DMS153 (cell line): ENCODE data around the gene PSD4.

ENCODE experiments used
- DNase-seq: peaks from one replicate; lab custom pipeline; 2025; lab: John Stamatoyannopoulos, UW

PSD4 gene

GRCh38 chr2:113167962-113168340, 5.8 kb upstream of the PSD4 start:
- no peak for DNase-seq

- DNase-seq: no peak
Observed at GRCh38 chr2:113169002-113169530, 4.7 kb upstream of the PSD4 start.

GRCh38 chr2:113169586-113169985, 4.2 kb upstream of the PSD4 start:
- no peak for DNase-seq

GRCh38 chr2:113171334-113172075, 2.3 kb upstream of the PSD4 start:
- DNase-seq: no peak

GRCh38 chr2:113172721-113173541, 840 bp upstream of the PSD4 start:
- DNase-seq: no peak

- DNase-seq: no peak
Observed at GRCh38 chr2:113174376-113174750, 592 bp downstream of the PSD4 start.

- no peak for DNase-seq
Observed at GRCh38 chr2:113175042-113175628, 1.4 kb downstream of the PSD4 start.

- DNase-seq: no peak
Observed at GRCh38 chr2:113175736-113176695, 2.2 kb downstream of the PSD4 start.

GRCh38 chr2:113176696-113177355, 3.1 kb downstream of the PSD4 start:
- no peak for DNase-seq

GRCh38 chr2:113178069-113178746, 4.4 kb downstream of the PSD4 start:
- no peak for DNase-seq

GRCh38 chr2:113178891-113179290, 5.1 kb downstream of the PSD4 start:
- DNase-seq: no peak

- no peak for DNase-seq
Observed at GRCh38 chr2:113179446-113180045, 5.8 kb downstream of the PSD4 start.

GRCh38 chr2:113180131-113180946, 6.6 kb downstream of the PSD4 start:
- no peak for DNase-seq

GRCh38 chr2:113181258-113182051, 7.7 kb downstream of the PSD4 start:
- DNase-seq: no peak

- no peak for DNase-seq
Observed at GRCh38 chr2:113182471-113183260, 8.9 kb downstream of the PSD4 start.

- no peak for DNase-seq
Observed at GRCh38 chr2:113183264-113183663, 9.5 kb downstream of the PSD4 start.

- no peak for DNase-seq
Observed at GRCh38 chr2:113183703-113184102, 9.9 kb downstream of the PSD4 start.
